Bronchial epithelial cell (primary cell): ENCODE measurements around the gene ARID5B. TPM values are rescaled to one million over a fixed set of nuclear protein-coding genes. Genes with fewer than 3 reads are reported as not detected.

Experiments
- DNase-seq: peaks from one replicate; pipeline ENCODE4 v3.0.0-alpha.2; 2010; ENCODE audit warnings: low read depth
- FAIRE-seq: peaks from 2 replicates; lab custom pipeline; 2011; peaks lifted over from hg19 to GRCh38; lab: Jason Lieb, UNC
- H3K27me3 ChIP-seq: 2 replicates; pipeline ENCODE4 v1.5.1; 2011; ENCODE audit warnings: low read length; ENCODE audit not compliant: control insufficient read depth, insufficient read depth
- H3K36me3 ChIP-seq: 2 replicates; pipeline ENCODE4 v1.5.1; 2011; ENCODE audit warnings: low read length; ENCODE audit not compliant: control insufficient read depth, insufficient read depth
- H3K4me3 ChIP-seq: 2 replicates; pipeline ENCODE4 v1.5.1; 2011; ENCODE audit warnings: mild to moderate bottlenecking, low read depth, low read length, control low read depth
- total RNA-seq: library from RNA; depleted of rRNA; stranded (reverse); fragments of >200 nt; gene quantifications from 2 replicates; pipeline ENCODE4 v1.2.1, GENCODE V29; 2014
- TF ChIP-seq, protein P1 (sequence below): IDR thresholded peaks from 2 replicates; pipeline ENCODE4 v1.5.1; 2011; ENCODE audit warnings: mild to moderate bottlenecking, moderate library complexity, low read length, control low read depth, inconsistent platforms; ENCODE audit not compliant: insufficient read depth, severe bottlenecking

The ARID5B gene
- total RNA-seq, 1 donor from 2014 or later = 7.1 TPM

DNA sequence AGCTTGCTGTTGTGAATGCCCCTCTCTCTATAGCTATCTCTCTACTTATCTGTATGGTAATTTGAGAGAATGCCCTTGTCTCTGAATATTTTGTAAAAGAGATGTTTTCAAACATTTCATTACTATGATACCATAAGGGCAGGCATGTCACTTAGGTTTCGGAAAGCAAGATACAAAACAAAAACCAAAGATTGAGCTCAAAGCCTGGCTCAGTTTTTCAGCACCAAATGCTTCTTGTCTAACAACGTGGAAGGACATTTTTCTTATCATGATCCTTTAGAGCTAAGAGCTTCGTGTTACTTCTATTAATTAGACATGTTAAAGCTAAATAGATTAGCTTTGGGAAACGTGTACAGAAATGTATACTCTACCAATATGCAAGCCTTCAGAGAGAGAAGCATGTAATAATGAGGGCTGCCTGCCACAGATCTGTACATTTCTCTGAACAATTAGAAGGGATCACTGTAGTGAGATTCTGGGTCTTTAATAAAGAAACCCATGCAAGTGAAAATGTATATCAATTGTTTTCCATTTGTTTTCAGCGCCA is 148.9 kb downstream of the ARID5B start:
- TF ChIP-seq, protein P1, sequence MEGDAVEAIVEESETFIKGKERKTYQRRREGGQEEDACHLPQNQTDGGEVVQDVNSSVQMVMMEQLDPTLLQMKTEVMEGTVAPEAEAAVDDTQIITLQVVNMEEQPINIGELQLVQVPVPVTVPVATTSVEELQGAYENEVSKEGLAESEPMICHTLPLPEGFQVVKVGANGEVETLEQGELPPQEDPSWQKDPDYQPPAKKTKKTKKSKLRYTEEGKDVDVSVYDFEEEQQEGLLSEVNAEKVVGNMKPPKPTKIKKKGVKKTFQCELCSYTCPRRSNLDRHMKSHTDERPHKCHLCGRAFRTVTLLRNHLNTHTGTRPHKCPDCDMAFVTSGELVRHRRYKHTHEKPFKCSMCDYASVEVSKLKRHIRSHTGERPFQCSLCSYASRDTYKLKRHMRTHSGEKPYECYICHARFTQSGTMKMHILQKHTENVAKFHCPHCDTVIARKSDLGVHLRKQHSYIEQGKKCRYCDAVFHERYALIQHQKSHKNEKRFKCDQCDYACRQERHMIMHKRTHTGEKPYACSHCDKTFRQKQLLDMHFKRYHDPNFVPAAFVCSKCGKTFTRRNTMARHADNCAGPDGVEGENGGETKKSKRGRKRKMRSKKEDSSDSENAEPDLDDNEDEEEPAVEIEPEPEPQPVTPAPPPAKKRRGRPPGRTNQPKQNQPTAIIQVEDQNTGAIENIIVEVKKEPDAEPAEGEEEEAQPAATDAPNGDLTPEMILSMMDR = no peak
- DNase-seq (no peak), FAIRE-seq (no peak)
- H3K36me3 ChIP-seq = peaks cover 4% of the 10 kb centered on the region
- no peaks in the 10 kb centered on the region for H3K27me3 ChIP-seq
- H3K4me3 ChIP-seq = peak overlapping the region; percentile 44

DNA sequence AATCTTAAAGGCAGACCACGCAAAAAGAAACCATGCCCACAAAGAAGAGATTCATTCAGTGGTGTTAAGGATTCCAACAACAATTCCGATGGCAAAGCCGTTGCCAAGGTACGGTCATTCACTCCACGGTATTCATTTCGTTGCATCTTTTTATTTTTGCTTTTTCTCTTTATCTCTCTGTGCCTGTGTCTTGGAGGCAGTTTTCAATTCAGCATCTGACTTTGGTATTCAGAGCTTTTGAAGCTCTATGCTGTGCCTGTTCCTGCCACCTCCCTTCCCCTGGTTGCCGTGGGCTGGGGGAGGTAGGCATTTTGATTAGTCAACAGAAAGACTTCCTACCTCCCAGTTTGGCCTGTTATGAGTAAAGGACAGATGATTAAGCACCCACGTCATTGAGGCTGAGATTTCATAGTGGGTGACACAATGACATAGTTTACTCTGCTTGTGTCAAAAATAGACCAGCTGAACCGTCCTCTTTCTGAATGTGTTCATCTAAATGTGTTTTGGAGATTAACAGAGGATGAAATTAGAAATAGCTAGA is 149.5 kb downstream of the ARID5B start:
- Histone ChIP-seq H3K4me3 (no peak overlapping the region), H3K36me3 (peaks cover 4% of the 10 kb centered on the region), H3K27me3 (no peaks in the 10 kb centered on the region)
- FAIRE-seq = no peak
- TF ChIP-seq, protein P1 = no peak
- DNase-seq = peak; percentile 95

DNA sequence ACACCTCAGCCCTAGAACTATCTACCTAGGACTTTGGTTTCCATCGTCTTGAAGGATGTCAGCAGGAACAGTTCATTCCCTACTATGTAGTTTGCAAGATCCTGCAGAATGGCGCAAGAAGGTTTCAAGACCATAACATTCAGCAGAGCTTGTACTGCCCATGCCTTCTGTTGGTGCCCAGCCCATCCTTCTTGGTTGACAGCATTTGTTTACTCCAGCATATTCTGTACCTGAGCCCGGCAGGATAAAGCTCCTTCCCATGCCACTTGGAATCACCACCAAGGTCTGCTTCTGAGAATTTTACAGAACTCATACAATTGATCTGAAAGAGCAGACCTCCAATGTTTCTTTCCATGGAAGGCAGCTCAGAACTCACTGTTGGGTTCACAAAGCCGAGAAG is 150.8 kb downstream of the ARID5B start:
- Histone ChIP-seq H3K36me3 (peaks cover 6% of the 10 kb centered on the region), H3K4me3 (no peak overlapping the region), H3K27me3 (no peaks in the 10 kb centered on the region)
- TF ChIP-seq, protein P1 = no peak
- FAIRE-seq = no peak
- DNase-seq = no peak

DNA sequence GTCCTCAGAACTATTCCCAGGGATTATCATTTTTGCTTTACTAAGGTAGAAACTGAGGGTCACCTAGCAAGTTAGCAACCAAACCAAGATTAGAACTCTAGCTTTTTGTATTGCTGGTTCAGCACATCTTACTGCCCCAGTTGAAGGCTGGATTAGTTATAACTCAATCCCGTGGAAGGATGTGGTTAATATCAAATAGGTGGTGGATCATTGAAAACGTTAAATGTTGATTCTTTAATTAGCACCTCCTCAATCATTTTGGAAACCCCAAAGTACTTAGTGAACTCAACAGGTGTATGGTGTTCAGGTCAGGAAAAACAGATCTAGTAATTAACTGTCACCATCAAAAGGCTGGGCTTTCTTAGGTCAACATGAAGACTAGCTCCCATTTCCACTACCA is 152.4 kb downstream of the ARID5B start:
- TF ChIP-seq, protein P1 = no peak

DNA sequence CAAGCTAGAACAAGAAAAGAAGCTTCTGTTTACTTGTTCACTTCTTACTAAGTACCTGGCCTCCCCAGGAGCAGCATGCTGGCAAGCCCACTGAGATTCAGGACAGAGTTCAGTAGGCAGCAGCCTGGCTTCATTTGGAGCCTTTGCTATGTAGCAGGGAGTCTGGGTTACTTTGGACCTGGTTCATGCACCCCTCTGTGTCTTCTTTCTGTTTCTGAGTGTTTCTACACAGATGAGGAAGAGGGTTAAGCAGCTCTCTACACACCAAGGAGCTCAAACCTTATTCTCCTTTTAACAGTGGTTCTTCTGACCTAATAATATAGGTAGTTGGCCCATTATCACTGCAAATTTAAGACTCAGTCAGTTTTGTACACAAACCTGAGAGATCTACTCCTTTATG is 152.9 kb downstream of the ARID5B start:
- H3K27me3 ChIP-seq = no peaks in the 10 kb centered on the region
- DNase-seq = no peak
- peaks cover 10% of the 10 kb centered on the region for H3K36me3 ChIP-seq
- FAIRE-seq = no peak
- no peak overlapping the region for H3K4me3 ChIP-seq
- TF ChIP-seq, protein P1 = no peak

More for the DNA sequence above, 152.4 kb downstream of the ARID5B start:
- H3K27me3 ChIP-seq = no peaks in the 10 kb centered on the region
- peaks cover 10% of the 10 kb centered on the region for H3K36me3 ChIP-seq
- H3K4me3 ChIP-seq = no peak overlapping the region
- no peak for DNase-seq
- no peak for FAIRE-seq

DNA sequence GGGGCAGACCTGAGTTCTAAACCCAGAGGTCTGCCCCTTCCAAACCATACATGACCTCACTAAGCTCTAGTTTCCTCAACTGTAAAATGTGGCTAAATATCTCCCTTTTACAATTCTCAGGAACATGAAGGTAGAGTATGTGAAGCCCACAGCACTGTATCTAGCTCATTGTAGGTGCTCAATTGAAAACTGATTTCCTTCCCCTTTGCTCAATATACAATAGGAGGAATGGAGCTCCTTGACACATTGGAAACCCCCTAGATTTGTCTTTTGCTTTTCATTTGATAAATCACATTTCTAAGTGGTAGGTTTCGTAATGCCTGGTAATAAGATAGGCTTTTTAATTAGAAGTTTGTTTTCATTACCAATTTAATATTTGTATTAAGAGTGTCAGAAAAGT is 153.3 kb downstream of the ARID5B start:
- no peaks in the 10 kb centered on the region for H3K27me3 ChIP-seq
- H3K36me3 ChIP-seq = peaks cover 13% of the 10 kb centered on the region
- DNase-seq (no peak), FAIRE-seq (no peak)
- H3K4me3 ChIP-seq = no peak overlapping the region
- TF ChIP-seq, protein P1 = no peak
